ENCODE measurements around the gene ARID1A.
"Not testable (repeated sequence)": the region's sequence is repeated elsewhere in the genome, so short reads cannot be mapped to it uniquely, and the experiment has no call there.

The ARID1A gene

GRCh38 chr1:26723013-26723991, 27.5 kb downstream of the ARID1A start:
- ATAC-seq (ENCODE audit: insufficient read depth, low read depth) (peak; percentile 85), DNase-seq (peak; percentile 77)
- Histone ChIP-seq H3K27me3 (ENCODE audit: insufficient read depth, low read length, poor library complexity) (no peaks in the 10 kb centered on the region), H3K79me2 (ENCODE audit: insufficient read depth, low read length) (peaks cover 100% of the 10 kb centered on the region), H3K9me3 (ENCODE audit: insufficient read depth, low read length, severe bottlenecking) (no peaks in the 10 kb centered on the region), H4K20me1 (ENCODE audit: insufficient read depth, low read length) (peaks cover 97% of the 10 kb centered on the region), H3K4me2 (ENCODE audit: insufficient read depth, low read length) (peak overlapping the region; percentile 39; the same call in 1 of the 2 replicates), H3K36me3 (ENCODE audit: insufficient read depth, low read length) (peaks cover 43% of the 10 kb centered on the region), H3K27ac (ENCODE audit: low read length) (peak overlapping the region; percentile 67), H2AFZ (ENCODE audit: low read depth, low read length) (no peak overlapping the region), H3K9ac (ENCODE audit: low read depth, low read length) (no peak overlapping the region), H3K4me3 (ENCODE audit: low read depth in 1 of 2, low read length in 2 of 2) (no peak overlapping the region), H3K4me1 (ENCODE audit: insufficient read depth, low read length) (peaks cover 50% of the 10 kb centered on the region)
- no peak for TF ChIP-seq EZH2 (IDR thresholded peaks at IDR 0.05; ENCODE audit: borderline replicate concordance, low read depth, low read length, severe bottlenecking)
- peak; percentile 29 for TF ChIP-seq CTCF (IDR thresholded peaks at IDR 0.05; ENCODE audit: borderline replicate concordance, extremely low read depth, low read length, poor library complexity, severe bottlenecking)

GRCh38 chr1:26724118-26724517, 28.3 kb downstream of the ARID1A start:
- Histone ChIP-seq H4K20me1 (ENCODE audit: insufficient read depth, low read length) (peaks cover 97% of the 10 kb centered on the region), H3K4me3 (ENCODE audit: low read depth in 1 of 2, low read length in 2 of 2) (no peak overlapping the region)
- no peak for ATAC-seq (ENCODE audit: insufficient read depth, low read depth)

GRCh38 chr1:26724926-26725325, 29.1 kb downstream of the ARID1A start:
- Histone ChIP-seq H3K36me3 (ENCODE audit: insufficient read depth, low read length) (peaks cover 47% of the 10 kb centered on the region), H3K9ac (ENCODE audit: low read depth, low read length) (no peak overlapping the region), H3K9me3 (ENCODE audit: insufficient read depth, low read length, severe bottlenecking) (no peaks in the 10 kb centered on the region), H2AFZ (ENCODE audit: low read depth, low read length) (no peak overlapping the region), H3K4me3 (ENCODE audit: low read depth in 1 of 2, low read length in 2 of 2) (no peak overlapping the region), H3K4me2 (ENCODE audit: insufficient read depth, low read length) (no peak overlapping the region), H3K27me3 (ENCODE audit: insufficient read depth, low read length, poor library complexity) (no peaks in the 10 kb centered on the region), H3K4me1 (ENCODE audit: insufficient read depth, low read length) (peaks cover 40% of the 10 kb centered on the region), H4K20me1 (ENCODE audit: insufficient read depth, low read length) (peaks cover 100% of the 10 kb centered on the region), H3K79me2 (ENCODE audit: insufficient read depth, low read length) (peaks cover 100% of the 10 kb centered on the region), H3K27ac (ENCODE audit: low read length) (no peak overlapping the region)
- DNase-seq: no peak
- ATAC-seq (ENCODE audit: insufficient read depth, low read depth): no peak
- TF ChIP-seq CTCF (IDR thresholded peaks at IDR 0.05; ENCODE audit: borderline replicate concordance, extremely low read depth, low read length, poor library complexity, severe bottlenecking): no peak
- TF ChIP-seq EZH2 (IDR thresholded peaks at IDR 0.05; ENCODE audit: borderline replicate concordance, low read depth, low read length, severe bottlenecking): no peak

More at GRCh38 chr1:26724118-26724517, 28.3 kb downstream of the ARID1A start:
- Histone ChIP-seq H2AFZ (ENCODE audit: low read depth, low read length) (no peak overlapping the region), H3K36me3 (ENCODE audit: insufficient read depth, low read length) (peaks cover 43% of the 10 kb centered on the region), H3K79me2 (ENCODE audit: insufficient read depth, low read length) (peaks cover 100% of the 10 kb centered on the region), H3K9me3 (ENCODE audit: insufficient read depth, low read length, severe bottlenecking) (no peaks in the 10 kb centered on the region), H3K27ac (ENCODE audit: low read length) (no peak overlapping the region), H3K4me2 (ENCODE audit: insufficient read depth, low read length) (no peak overlapping the region), H3K4me1 (ENCODE audit: insufficient read depth, low read length) (peaks cover 43% of the 10 kb centered on the region), H3K9ac (ENCODE audit: low read depth, low read length) (no peak overlapping the region), H3K27me3 (ENCODE audit: insufficient read depth, low read length, poor library complexity) (no peaks in the 10 kb centered on the region)
- DNase-seq: no peak
- TF ChIP-seq CTCF (IDR thresholded peaks at IDR 0.05; ENCODE audit: borderline replicate concordance, extremely low read depth, low read length, poor library complexity, severe bottlenecking): no peak
- no peak for TF ChIP-seq EZH2 (IDR thresholded peaks at IDR 0.05; ENCODE audit: borderline replicate concordance, low read depth, low read length, severe bottlenecking)

GRCh38 chr1:26725904-26726303, 30.1 kb downstream of the ARID1A start:
- not testable (repeated sequence) for H3K27me3 ChIP-seq (ENCODE audit: insufficient read depth, low read length, poor library complexity); H3K4me2 ChIP-seq (ENCODE audit: insufficient read depth, low read length); H3K27ac ChIP-seq (ENCODE audit: low read length); H3K4me3 ChIP-seq (ENCODE audit: low read depth in 1 of 2, low read length in 2 of 2); H2AFZ ChIP-seq (ENCODE audit: low read depth, low read length); DNase-seq; ATAC-seq (ENCODE audit: insufficient read depth, low read depth); H3K9ac ChIP-seq (ENCODE audit: low read depth, low read length); H3K9me3 ChIP-seq (ENCODE audit: insufficient read depth, low read length, severe bottlenecking)
- H3K79me2 ChIP-seq (ENCODE audit: insufficient read depth, low read length): peaks cover 100% of the 10 kb centered on the region
- peaks cover 95% of the 10 kb centered on the region for H4K20me1 ChIP-seq (ENCODE audit: insufficient read depth, low read length)
- H3K36me3 ChIP-seq (ENCODE audit: insufficient read depth, low read length): peaks cover 57% of the 10 kb centered on the region
- H3K4me1 ChIP-seq (ENCODE audit: insufficient read depth, low read length): peaks cover 31% of the 10 kb centered on the region
